Bronchial epithelial cell (primary cell): ENCODE results near the gene ESYT1. TPM values are rescaled to one million over a fixed set of nuclear protein-coding genes. Genes with fewer than 3 reads are reported as not detected.

Source experiments
- DNase-seq: peaks from one replicate; pipeline ENCODE4 v3.0.0-alpha.2; 2010; ENCODE audit warnings: low read depth
- FAIRE-seq: peaks from 2 replicates; lab custom pipeline; 2011; peaks lifted over from hg19 to GRCh38; lab: Jason Lieb, UNC
- H3K27me3 ChIP-seq: 2 replicates; pipeline ENCODE4 v1.5.1; 2011; ENCODE audit warnings: low read length; ENCODE audit not compliant: control insufficient read depth, insufficient read depth
- H3K36me3 ChIP-seq: 2 replicates; pipeline ENCODE4 v1.5.1; 2011; ENCODE audit warnings: low read length; ENCODE audit not compliant: control insufficient read depth, insufficient read depth
- H3K4me3 ChIP-seq: 2 replicates; pipeline ENCODE4 v1.5.1; 2011; ENCODE audit warnings: mild to moderate bottlenecking, low read depth, low read length, control low read depth
- total RNA-seq: library from RNA; depleted of rRNA; stranded (reverse); fragments of >200 nt; gene quantifications from 2 replicates; pipeline ENCODE4 v1.2.1, GENCODE V29; 2014
- TF ChIP-seq, protein P1 (sequence below): IDR thresholded peaks from 2 replicates; pipeline ENCODE4 v1.5.1; 2011; ENCODE audit warnings: mild to moderate bottlenecking, moderate library complexity, low read length, control low read depth, inconsistent platforms; ENCODE audit not compliant: insufficient read depth, severe bottlenecking

ESYT1 gene
- total RNA-seq, 1 donor from 2014 or later, result 253 TPM

DNA sequence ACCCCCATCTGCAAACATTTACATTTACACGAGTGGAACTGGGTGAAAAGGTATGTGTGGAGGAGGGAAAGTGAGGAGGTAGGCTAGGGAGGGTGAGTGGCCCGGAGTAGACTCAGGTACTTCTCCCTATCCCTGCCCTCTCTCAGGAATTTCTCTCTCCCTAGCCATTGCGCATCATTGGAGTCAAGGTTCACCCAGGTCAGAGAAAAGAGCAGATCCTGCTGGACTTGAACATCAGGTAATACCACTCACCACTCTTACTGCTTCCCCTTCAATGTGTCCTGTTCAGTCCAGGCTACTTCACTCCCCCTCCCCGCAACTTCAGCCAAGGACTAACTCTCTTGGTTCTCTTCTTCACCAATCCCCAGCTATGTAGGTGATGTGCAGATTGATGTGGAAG is 2.8 kb downstream of the ESYT1 start:
- Histone ChIP-seq H3K36me3 (peaks cover 26% of the 10 kb centered on the region), H3K27me3 (no peaks in the 10 kb centered on the region), H3K4me3 (no peak overlapping the region)
- TF ChIP-seq, protein P1, sequence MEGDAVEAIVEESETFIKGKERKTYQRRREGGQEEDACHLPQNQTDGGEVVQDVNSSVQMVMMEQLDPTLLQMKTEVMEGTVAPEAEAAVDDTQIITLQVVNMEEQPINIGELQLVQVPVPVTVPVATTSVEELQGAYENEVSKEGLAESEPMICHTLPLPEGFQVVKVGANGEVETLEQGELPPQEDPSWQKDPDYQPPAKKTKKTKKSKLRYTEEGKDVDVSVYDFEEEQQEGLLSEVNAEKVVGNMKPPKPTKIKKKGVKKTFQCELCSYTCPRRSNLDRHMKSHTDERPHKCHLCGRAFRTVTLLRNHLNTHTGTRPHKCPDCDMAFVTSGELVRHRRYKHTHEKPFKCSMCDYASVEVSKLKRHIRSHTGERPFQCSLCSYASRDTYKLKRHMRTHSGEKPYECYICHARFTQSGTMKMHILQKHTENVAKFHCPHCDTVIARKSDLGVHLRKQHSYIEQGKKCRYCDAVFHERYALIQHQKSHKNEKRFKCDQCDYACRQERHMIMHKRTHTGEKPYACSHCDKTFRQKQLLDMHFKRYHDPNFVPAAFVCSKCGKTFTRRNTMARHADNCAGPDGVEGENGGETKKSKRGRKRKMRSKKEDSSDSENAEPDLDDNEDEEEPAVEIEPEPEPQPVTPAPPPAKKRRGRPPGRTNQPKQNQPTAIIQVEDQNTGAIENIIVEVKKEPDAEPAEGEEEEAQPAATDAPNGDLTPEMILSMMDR, result no peak
- DNase-seq (no peak), FAIRE-seq (no peak)

DNA sequence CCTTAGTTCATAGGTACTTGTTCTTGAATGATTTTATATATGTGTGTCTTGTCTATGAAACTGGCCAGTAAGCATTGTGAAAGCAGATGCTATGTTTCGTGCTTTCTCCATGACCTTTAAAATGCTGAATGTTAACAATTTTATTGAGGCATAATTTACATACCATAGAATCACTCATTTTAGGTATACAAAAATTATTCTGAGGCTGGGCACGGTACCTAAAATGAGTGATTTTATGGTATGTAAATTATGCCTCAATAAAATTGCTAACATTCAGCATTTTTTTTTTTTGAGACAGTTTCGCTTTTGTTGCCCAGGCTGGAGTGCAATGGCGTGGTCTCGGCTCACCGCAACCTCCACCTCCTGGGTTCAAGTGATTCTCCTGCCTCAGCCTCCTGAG is 6.8 kb downstream of the ESYT1 start:
- TF ChIP-seq, protein P1, result no peak
- DNase-seq (no peak), FAIRE-seq (no peak)
- Histone ChIP-seq H3K27me3 (no peaks in the 10 kb centered on the region), H3K36me3 (peaks cover 48% of the 10 kb centered on the region), H3K4me3 (no peak overlapping the region)

DNA sequence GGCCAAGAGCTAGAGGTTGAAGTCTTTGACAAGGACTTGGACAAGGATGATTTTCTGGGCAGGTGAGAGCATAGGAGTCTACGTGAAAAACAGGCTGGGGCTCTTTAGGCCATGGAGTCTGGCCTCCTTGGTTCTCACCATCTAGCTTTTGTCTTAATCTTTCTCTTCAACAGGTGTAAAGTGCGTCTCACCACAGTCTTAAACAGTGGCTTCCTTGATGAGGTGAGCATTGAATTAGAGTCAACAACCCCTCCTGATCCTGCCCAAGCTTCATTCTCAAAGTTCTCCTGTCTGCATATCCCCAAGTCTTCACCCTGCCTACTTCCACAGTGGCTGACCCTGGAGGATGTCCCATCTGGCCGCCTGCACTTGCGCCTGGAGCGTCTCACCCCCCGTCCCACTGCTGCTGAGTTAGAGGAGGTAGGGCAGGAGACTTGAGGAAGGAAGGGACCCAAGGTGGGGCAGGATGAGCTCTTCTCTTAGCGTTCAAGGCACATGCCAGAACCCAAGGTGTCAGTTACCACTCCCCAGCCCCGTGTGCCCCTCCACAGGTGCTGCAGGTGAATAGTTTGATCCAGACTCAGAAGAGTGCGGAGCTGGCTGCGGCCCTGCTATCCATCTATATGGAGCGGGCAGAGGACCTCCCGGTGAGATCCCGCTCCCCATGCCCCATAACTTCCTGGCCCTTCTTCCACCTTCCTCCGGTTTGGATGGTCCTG is 9.9 kb downstream of the ESYT1 start:
- Histone ChIP-seq H3K4me3 (no peak overlapping the region), H3K27me3 (no peaks in the 10 kb centered on the region), H3K36me3 (peaks cover 44% of the 10 kb centered on the region)
- TF ChIP-seq, protein P1, result no peak
- no peak for FAIRE-seq
- DNase-seq, result no peak

DNA sequence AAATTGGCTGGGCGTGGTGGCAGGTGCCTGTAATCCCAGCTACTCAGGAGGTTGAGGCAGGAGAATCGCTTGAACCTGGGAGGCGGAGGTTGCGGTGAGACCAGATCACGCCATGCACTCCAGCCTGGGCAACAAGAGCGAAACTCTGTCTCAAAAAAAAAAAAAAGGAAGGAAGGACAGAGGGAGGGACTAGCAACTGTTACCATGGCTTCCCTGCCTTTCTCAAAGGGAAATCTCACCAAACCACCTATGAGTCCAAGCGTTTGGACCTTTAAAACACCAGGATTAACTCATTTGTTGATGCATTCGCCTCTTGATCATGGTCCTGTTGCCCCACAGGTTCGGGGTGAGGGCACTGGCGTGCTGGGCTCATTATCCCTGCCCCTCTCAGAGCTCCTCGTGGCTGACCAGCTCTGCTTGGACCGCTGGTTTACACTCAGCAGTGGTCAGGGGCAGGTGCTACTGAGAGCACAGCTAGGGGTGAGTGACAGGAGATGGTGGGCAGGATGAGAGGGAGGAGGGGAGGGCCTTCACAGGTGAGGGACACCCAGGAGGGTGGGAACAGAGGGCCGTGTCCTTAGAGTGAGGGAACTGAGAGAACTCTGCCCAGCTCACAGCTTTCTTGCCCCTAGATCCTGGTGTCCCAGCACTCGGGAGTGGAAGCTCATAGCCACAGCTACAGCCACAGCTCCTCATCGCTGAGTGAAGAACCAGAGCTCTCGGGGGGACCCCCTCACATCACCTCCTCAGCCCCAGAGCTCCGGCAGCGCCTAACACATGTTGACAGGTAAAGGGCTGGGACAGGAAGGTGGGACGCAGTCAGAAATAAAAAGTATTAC is 14.1 kb downstream of the ESYT1 start:
- peaks cover 34% of the 10 kb centered on the region for H3K36me3 ChIP-seq
- no peak overlapping the region for H3K4me3 ChIP-seq
- DNase-seq (no peak), FAIRE-seq (no peak)
- H3K27me3 ChIP-seq, result no peaks in the 10 kb centered on the region
- TF ChIP-seq, protein P1, result no peak

DNA sequence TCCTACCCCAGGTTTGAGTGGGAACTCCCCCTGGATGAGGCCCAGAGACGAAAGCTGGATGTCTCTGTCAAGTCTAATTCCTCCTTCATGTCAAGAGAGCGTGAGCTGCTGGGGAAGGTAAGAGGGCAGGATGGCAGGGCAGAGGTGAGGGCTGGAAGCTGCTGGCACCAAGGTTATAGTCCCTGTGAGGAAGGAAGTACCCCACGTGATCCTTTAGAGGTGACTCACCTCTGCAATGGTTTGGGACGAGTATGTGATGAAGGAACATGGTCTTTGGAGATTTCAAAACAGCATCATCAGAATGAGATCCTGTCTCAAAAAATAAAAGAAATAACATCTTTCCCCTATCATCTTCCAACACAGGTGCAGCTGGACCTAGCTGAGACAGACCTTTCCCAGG is 15.2 kb downstream of the ESYT1 start:
- FAIRE-seq (no peak), DNase-seq (no peak)
- Histone ChIP-seq H3K36me3 (peaks cover 25% of the 10 kb centered on the region), H3K4me3 (no peak overlapping the region), H3K27me3 (no peaks in the 10 kb centered on the region)
- TF ChIP-seq, protein P1, result no peak
